H1 (cell line): ENCODE measurements around the gene TEDC1. TPM values are rescaled to one million over a fixed set of nuclear protein-coding genes. Genes with fewer than 3 reads are reported as not detected.

Source experiments
- CTCF ChIA-PET: fragments of 300-600 bp; sonication (Branson Sonifier 250); formaldehyde crosslinking; loops from one replicate; lab custom pipeline; 2021; ENCODE audit not compliant: partially characterized antibody; lab: Charles Lee
- POLR2A ChIA-PET: fragments of 300-600 bp; sonication (Branson Sonifier 250); formaldehyde crosslinking; loops from one replicate; lab custom pipeline; 2021; ENCODE audit warnings: inconsistent platforms; ENCODE audit not compliant: partially characterized antibody; lab: Charles Lee
- DNase-seq, 2 experiments: peaks; one replicate each; pipeline versions ENCODE4 v3.0.0 to v3.0.0-alpha.2; 2010 to 2022; ENCODE audit warnings: low spot score in 2 of 2, low read depth in 1 of 2, mixed read lengths in 1 of 2
- FAIRE-seq: peaks from 2 replicates; lab custom pipeline; 2011; peaks lifted over from hg19 to GRCh38; lab: Jason Lieb, UNC
- H2AFZ ChIP-seq: 2 replicates; pipeline ENCODE4 v1.8.1; 2012; ENCODE audit warnings: low read length, inconsistent platforms
- H2AK5ac ChIP-seq: 2 replicates; pipeline ENCODE4 v1.6.1; 2013; ENCODE audit warnings: low read depth, low read length
- H2BK120ac ChIP-seq: replicated peaks from 2 replicates; pipeline ENCODE3; 2013; ENCODE audit warnings: low read depth, low read length, inconsistent platforms
- H2BK12ac ChIP-seq: 2 replicates; pipeline ENCODE4 v1.6.1; 2013; ENCODE audit warnings: low read depth, low read length
- H2BK15ac ChIP-seq: 2 replicates; pipeline ENCODE4 v1.6.1; 2013; ENCODE audit warnings: low read length
- H2BK20ac ChIP-seq: 2 replicates; pipeline ENCODE4 v1.6.1; 2013; ENCODE audit warnings: low read length
- H2BK5ac ChIP-seq: 2 replicates; pipeline ENCODE4 v1.6.1; 2013; ENCODE audit warnings: low read depth, low read length
- H3K14ac ChIP-seq: 2 replicates; pipeline ENCODE4 v1.6.1; 2013; ENCODE audit warnings: inconsistent platforms; ENCODE audit not compliant: insufficient read length
- H3K18ac ChIP-seq: 2 replicates; pipeline ENCODE4 v1.6.1; 2013; ENCODE audit warnings: low read length; ENCODE audit errors: extremely low read depth
- H3K23ac ChIP-seq: 2 replicates; pipeline ENCODE4 v1.6.1; 2013; ENCODE audit warnings: inconsistent platforms; ENCODE audit not compliant: insufficient read length
- H3K23me2 ChIP-seq: 2 replicates; pipeline ENCODE4 v1.6.1; 2013; ENCODE audit warnings: low read depth, low read length
- H3K27ac ChIP-seq: 2 replicates; pipeline ENCODE4 v1.6.1; 2011; ENCODE audit warnings: low read depth, low read length, inconsistent platforms
- H3K27me3 ChIP-seq, 4 experiments: replicated peaks in 1 of 4; 1 replicate in 1 of 4; 2 replicates in 3 of 4; pipeline versions ENCODE4 v1.6.1 to v1.8.1; 2011 to 2013; ENCODE audit warnings: low read length in 3 of 4, mild to moderate bottlenecking in 3 of 4, inconsistent platforms in 2 of 4, mixed read lengths in 2 of 4, moderate library complexity in 1 of 4; ENCODE audit not compliant: control insufficient read depth in 3 of 4, insufficient read depth in 3 of 4; ENCODE audit errors: extremely low read depth in 1 of 4
- H3K36me3 ChIP-seq, 4 experiments: 2 replicates each; pipeline versions ENCODE4 v1.6.1 to v1.8.1; 2011 to 2013; ENCODE audit warnings: mild to moderate bottlenecking in 4 of 4, low read length in 3 of 4, moderate library complexity in 2 of 4, control low read depth in 1 of 4, inconsistent platforms in 1 of 4; ENCODE audit not compliant: insufficient read depth in 4 of 4, control insufficient read depth in 2 of 4
- H3K4ac ChIP-seq: replicated peaks from 2 replicates; pipeline ENCODE3; 2013; ENCODE audit warnings: low read length, low read depth, mixed read lengths, inconsistent platforms; ENCODE audit not compliant: insufficient read length
- H3K4me1 ChIP-seq, 4 experiments: replicated peaks in 1 of 4; 1 replicate in 1 of 4; 2 replicates in 3 of 4; pipeline versions ENCODE4 v1.6.1 to v1.8.1; 2011 to 2013; ENCODE audit warnings: low read length in 3 of 4, inconsistent platforms in 2 of 4, mixed read lengths in 1 of 4; ENCODE audit not compliant: insufficient read depth in 4 of 4, control insufficient read depth in 3 of 4
- H3K4me2 ChIP-seq, 2 experiments: 2 replicates each; pipeline versions ENCODE4 v1.6.1 to v1.8.1; 2011 to 2013; ENCODE audit warnings: low read depth in 2 of 2, low read length in 2 of 2, control low read depth in 1 of 2, inconsistent platforms in 1 of 2, mild to moderate bottlenecking in 1 of 2; ENCODE audit not compliant: insufficient read depth in 1 of 2
- H3K4me3 ChIP-seq, 4 experiments: fragments of 200-600, 300-600 bp in 1 of 4; sonication (generic), shearing (Covaris generic), sonication (Bioruptor Twin) in 1 of 4; 2 replicates each; pipeline versions ENCODE4 v1.5.1 to v1.8.1; 2011 to 2016; ENCODE audit warnings: low read length in 4 of 4, low read depth in 3 of 4, control low read depth in 2 of 4, inconsistent platforms in 2 of 4, mild to moderate bottlenecking in 2 of 4, mixed read lengths in 1 of 4, moderate library complexity in 1 of 4; ENCODE audit not compliant: insufficient read depth in 2 of 4; ENCODE audit errors: extremely low read depth in 1 of 4
- H3K56ac ChIP-seq: replicated peaks from 2 replicates; pipeline ENCODE3; 2013; ENCODE audit warnings: low read depth, mild to moderate bottlenecking, mixed read lengths, low read length, inconsistent platforms; ENCODE audit not compliant: insufficient read length
- H3K79me1 ChIP-seq: 2 replicates; pipeline ENCODE4 v1.6.1; 2013; ENCODE audit warnings: low read depth, low read length, control low read depth
- H3K79me2 ChIP-seq, 2 experiments: 2 replicates each; pipeline versions ENCODE4 v1.6.1 to v1.8.1; 2012 to 2013; ENCODE audit warnings: low read length in 2 of 2, mild to moderate bottlenecking in 2 of 2, inconsistent platforms in 1 of 2; ENCODE audit not compliant: insufficient read depth in 2 of 2, control insufficient read depth in 1 of 2
- H3K9ac ChIP-seq, 4 experiments: replicated peaks in 1 of 4; 1 replicate in 1 of 4; 2 replicates in 3 of 4; pipeline versions ENCODE4 v1.6.1 to v1.8.1; 2011 to 2013; ENCODE audit warnings: low read depth in 3 of 4, low read length in 3 of 4, control low read depth in 2 of 4, mild to moderate bottlenecking in 2 of 4, moderate library complexity in 2 of 4, inconsistent platforms in 1 of 4; ENCODE audit errors: extremely low read depth in 1 of 4
- H3K9me3 ChIP-seq, 2 experiments: 2 replicates each; pipeline versions ENCODE4 v1.6.1 to v1.8.1; 2012 to 2013; ENCODE audit warnings: mild to moderate bottlenecking in 2 of 2, moderate library complexity in 2 of 2, control low read depth in 1 of 2, inconsistent platforms in 1 of 2, low read depth in 1 of 2, low read length in 1 of 2, mixed read lengths in 1 of 2; ENCODE audit not compliant: insufficient read depth in 2 of 2
- H4K20me1 ChIP-seq, 2 experiments: replicated peaks in 1 of 2; 2 replicates each; pipeline versions ENCODE3 to v1.8.1; 2011 to 2013; ENCODE audit warnings: inconsistent platforms in 2 of 2, low read length in 2 of 2, mild to moderate bottlenecking in 1 of 2; ENCODE audit not compliant: insufficient read depth in 2 of 2, control insufficient read depth in 1 of 2
- H4K5ac ChIP-seq: 2 replicates; pipeline ENCODE4 v1.6.1; 2013; ENCODE audit warnings: low read length, low read depth, mixed read lengths, inconsistent platforms; ENCODE audit not compliant: insufficient read length
- H4K8ac ChIP-seq: 2 replicates; pipeline ENCODE4 v1.8.0; 2013; ENCODE audit warnings: mild to moderate bottlenecking, moderate library complexity, low read length, inconsistent platforms; ENCODE audit not compliant: insufficient read depth; ENCODE audit errors: extremely low read depth
- H4K91ac ChIP-seq: replicated peaks from 2 replicates; pipeline ENCODE3; 2013; ENCODE audit warnings: low read length, mixed read lengths, inconsistent platforms; ENCODE audit not compliant: insufficient read length
- BACH1 ChIP-seq: IDR thresholded peaks from 2 replicates; pipeline ENCODE4 v1.6.1; 2012; ENCODE audit warnings: low read length, improper control_type of control experiment
- BRCA1 ChIP-seq: IDR thresholded peaks from 2 replicates; pipeline ENCODE4 v1.6.1; 2012; ENCODE audit warnings: low read depth, low read length, improper control_type of control experiment
- CREB1 ChIP-seq: IDR thresholded peaks from 2 replicates; pipeline ENCODE4 v1.6.1; 2012; ENCODE audit warnings: inconsistent platforms
- EZH2 ChIP-seq: fragments of 200-600 bp; sonication (generic); IDR thresholded peaks from 2 replicates; pipeline ENCODE4 v1.7.1; 2012; ENCODE audit warnings: low read depth, mild to moderate bottlenecking, moderate library complexity, low read length, inconsistent platforms; ENCODE audit not compliant: severe bottlenecking
- GABPA ChIP-seq: IDR thresholded peaks from 2 replicates; pipeline ENCODE4 v1.6.1; 2011; ENCODE audit warnings: mild to moderate bottlenecking, low read length, moderate library complexity, borderline replicate concordance; ENCODE audit not compliant: insufficient read depth
- HDAC6 ChIP-seq: IDR thresholded peaks from one replicate; pipeline ENCODE4 v1.7.1; 2012; ENCODE audit warnings: low read depth, mild to moderate bottlenecking, inconsistent platforms, low read length, moderate library complexity
- MAFK ChIP-seq: IDR thresholded peaks from 2 replicates; pipeline ENCODE4 v1.6.1; 2012; ENCODE audit warnings: low read depth, mild to moderate bottlenecking, improper control_type of control experiment, low read length
- POLR2AphosphoS5 ChIP-seq: IDR thresholded peaks from 2 replicates; pipeline ENCODE4 v1.6.1; 2011; ENCODE audit warnings: low read depth, low read length
- RNF2 ChIP-seq: fragments of 200-900, 300-1000 bp; sonication (generic); IDR thresholded peaks from 2 replicates; pipeline ENCODE4 v1.7.1; 2016; ENCODE audit warnings: borderline replicate concordance, low read depth, mild to moderate bottlenecking, antibody characterized with exemption, low read length; ENCODE audit not compliant: poor library complexity, severe bottlenecking; ENCODE audit errors: missing control alignments
- RXRA ChIP-seq: IDR thresholded peaks from 2 replicates; pipeline ENCODE4 v1.6.1; 2011; ENCODE audit warnings: low read depth, mild to moderate bottlenecking, low read length, moderate library complexity; ENCODE audit not compliant: insufficient read depth
- SAP30 ChIP-seq: fragments of 300-600 bp; sonication (generic); IDR thresholded peaks from 2 replicates; pipeline ENCODE4 v1.7.1; 2012; ENCODE audit warnings: low read length, moderate library complexity, mild to moderate bottlenecking, inconsistent platforms; ENCODE audit not compliant: insufficient read depth, insufficient replicate concordance
- SIRT6 ChIP-seq: IDR thresholded peaks from one replicate; pipeline ENCODE4 v1.7.1; 2012; ENCODE audit warnings: low read length, inconsistent platforms
- SP2 ChIP-seq: IDR thresholded peaks from 2 replicates; pipeline ENCODE4 v1.6.1; 2012; ENCODE audit warnings: mild to moderate bottlenecking, low read length, inconsistent platforms
- SP4 ChIP-seq: IDR thresholded peaks from 2 replicates; pipeline ENCODE4 v1.6.1; 2012; ENCODE audit warnings: low read length, inconsistent platforms
- ZNF274 ChIP-seq: IDR thresholded peaks from 2 replicates; pipeline ENCODE4 v1.7.0; 2012; ENCODE audit warnings: low read length, borderline replicate concordance; ENCODE audit errors: extremely low read depth
- WGBS, 2 experiments: shearing (Covaris generic) in 1 of 2; methylation state at CpG; one replicate each; pipeline versions ENCODE4 v1.1.6 to v1.1.7; 2013 to 2015; ENCODE audit warnings: low lambda C conversion rate in 2 of 2, mixed read lengths in 2 of 2, inconsistent platforms in 1 of 2, low coverage in 1 of 2, missing lambda C conversion rate in 1 of 2; ENCODE audit not compliant: insufficient replicate concordance in 2 of 2, insufficient coverage in 1 of 2, insufficient read length in 1 of 2; ENCODE audit errors: extremely low coverage in 1 of 2, missing lambda C conversion rate in 1 of 2; 5-methylcytosine and 5-hydroxymethylcytosine counted together
- polyA plus RNA-seq, 7 experiments: library from polyadenylated mRNA; depleted of rRNA in 3 of 7; stranded (reverse) in 5 of 7; unstranded in 2 of 7; fragments of >200 nt in 5 of 7; fragments of 200-250 nt in 2 of 7; gene quantifications; 1 replicate in 5 of 7; 2 replicates in 1 of 7; 4 replicates in 1 of 7; pipeline versions ENCODE4 v1.2.1 to v1.2.3, GENCODE V29; 2011 to 2013; ENCODE audit warnings: missing spikeins in 2 of 7, mixed read lengths in 2 of 7
- total RNA-seq: library from RNA; stranded (reverse); fragmentation: NEBNext Ultra II Directional; extraction: Animal tissue kit (Norgen Biotek cat#: 25700); gene quantifications from 2 replicates; pipeline ENCODE4 v1.2.1, GENCODE V29; 2021

Gene TEDC1
- total and polyA plus RNA-seq, 2 of the 8 experiments (the other 6 are each of a cell fraction or from before 2014, with no cell fraction given), result 5.6 to 14.8 TPM

DNA sequence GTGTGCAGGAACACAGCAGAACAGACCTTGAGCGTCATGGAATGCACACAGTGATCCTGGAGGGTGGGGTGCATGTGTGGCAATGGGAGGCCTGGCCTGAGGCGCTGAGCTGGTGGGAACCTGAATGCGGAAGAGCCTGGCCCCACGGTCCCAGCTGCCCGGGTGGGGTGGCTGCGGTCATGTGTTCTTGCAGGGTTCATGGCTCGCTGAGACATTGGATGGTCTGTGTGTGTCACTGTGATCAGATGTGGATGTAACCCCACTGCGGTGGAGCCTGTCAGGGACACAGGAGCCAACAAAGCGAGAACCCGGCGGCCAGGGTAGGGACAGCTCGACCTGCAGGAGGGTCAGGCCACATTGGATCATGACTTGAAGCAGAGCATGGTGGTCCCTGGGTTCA is 48.2 kb upstream of the TEDC1 start:
- WGBS, 2 experiments, result 87% methylated on average over 12 of the region's 12 CpGs; no CpG with 5 or more reads in 1 of the 2 experiments
- Histone ChIP-seq H4K8ac (no peak overlapping the region; the same call in 1 of the 2 replicates), H3K79me2 (peaks cover 0 to 17% of the 10 kb centered on the region in 2 experiments; a peak in 2 of 4 replicates), H2AFZ (no peak overlapping the region), H4K5ac (no peak overlapping the region), H4K20me1 (peaks cover 30 to 33% of the 10 kb centered on the region in 2 experiments), H3K4me2 (no peak overlapping the region), H3K14ac (no peak overlapping the region), H4K91ac (no peak overlapping the region), H2BK120ac (no peak overlapping the region), H3K23me2 (no peaks in the 10 kb centered on the region), H3K27ac (no peak overlapping the region), H2BK12ac (no peak overlapping the region), H3K4me1 (no peaks in the 10 kb centered on the region), H3K79me1 (peaks cover 28% of the 10 kb centered on the region), H3K36me3 (peaks cover 0 to 15% (median 2%) of the 10 kb centered on the region in 4 experiments; a peak in 4 of 8 replicates), H2AK5ac (no peak overlapping the region), H3K18ac (no peak overlapping the region; the same call in 1 of the 2 replicates), H3K56ac (no peak overlapping the region), H3K23ac (no peak overlapping the region), H2BK5ac (no peak overlapping the region), H3K9me3 (no peaks in the 10 kb centered on the region), H2BK15ac (no peak overlapping the region), H3K9ac (no peak overlapping the region), H2BK20ac (no peak overlapping the region), H3K4me3 (no peak overlapping the region), H3K27me3 (no peaks in the 10 kb centered on the region), H3K4ac (no peak overlapping the region)
- CTCF ChIA-PET, result interaction anchor here (1.0 to 1.5 kb wide), 2 partner anchors 28 to 79 kb away, joined by 3 to 5 read pairs; no protein-coding TSS in a partner anchor
- FAIRE-seq, result no peak
- POLR2A ChIA-PET, result interaction anchor here (0.6 kb wide), 1 partner anchor 27 kb away, joined by 3 read pairs; no protein-coding TSS in a partner anchor
- DNase-seq, result no peak
- no peak for TF ChIP-seq SIRT6
- TF ChIP-seq POLR2AphosphoS5, result no peak
- no peak for TF ChIP-seq CREB1
- TF ChIP-seq MAFK, result no peak
- TF ChIP-seq SP2, result no peak
- no peak for TF ChIP-seq EZH2
- no peak for TF ChIP-seq RNF2
- TF ChIP-seq SAP30, result no peak
- TF ChIP-seq ZNF274, result no peak
- TF ChIP-seq BRCA1, result no peak
- no peak for TF ChIP-seq RXRA
- TF ChIP-seq GABPA, result no peak
- TF ChIP-seq SP4, result no peak
- TF ChIP-seq HDAC6, result no peak
- TF ChIP-seq BACH1, result no peak
